Neuronal stem cell (in vitro differentiated cells): ENCODE measurements around the gene CD300E.

Source experiments
- DNase-seq: peaks from one replicate; pipeline ENCODE4 v3.0.0-alpha.2; 2013; ENCODE audit warnings: low spot score
- H2AFZ ChIP-seq: one replicate; pipeline ENCODE4 v1.6.1; 2013; ENCODE audit warnings: mild to moderate bottlenecking, low read length, inconsistent platforms
- H2AK5ac ChIP-seq: 2 replicates; pipeline ENCODE4 v1.6.1; 2013; ENCODE audit warnings: low read depth, mild to moderate bottlenecking, inconsistent platforms, low read length, moderate library complexity, mixed read lengths
- H2BK120ac ChIP-seq: 2 replicates; pipeline ENCODE4 v1.6.1; 2013; ENCODE audit warnings: low read depth, mild to moderate bottlenecking, inconsistent platforms, low read length, moderate library complexity, mixed read lengths
- H2BK12ac ChIP-seq: one replicate; pipeline ENCODE4 v1.6.1; 2013; ENCODE audit warnings: low read length, inconsistent platforms
- H2BK15ac ChIP-seq: 2 replicates; pipeline ENCODE4 v1.6.1; 2013; ENCODE audit warnings: mild to moderate bottlenecking, low read length, inconsistent platforms, mixed read lengths
- H2BK5ac ChIP-seq: one replicate; pipeline ENCODE4 v1.6.1; 2013; ENCODE audit warnings: inconsistent platforms, mild to moderate bottlenecking, low read length, moderate library complexity
- H3K14ac ChIP-seq: one replicate; pipeline ENCODE4 v1.6.1; 2013; ENCODE audit warnings: low read length, inconsistent platforms
- H3K18ac ChIP-seq: 2 replicates; pipeline ENCODE4 v1.6.1; 2013; ENCODE audit warnings: low read length, inconsistent platforms
- H3K23ac ChIP-seq: 2 replicates; pipeline ENCODE4 v1.6.1; 2013; ENCODE audit warnings: low read depth, mild to moderate bottlenecking, mixed read lengths, low read length, inconsistent platforms; ENCODE audit not compliant: poor library complexity
- H3K27ac ChIP-seq: replicated peaks from 3 replicates; pipeline ENCODE4 v1.5.1; 2013; ENCODE audit warnings: low read length, inconsistent platforms
- H3K27me3 ChIP-seq, 3 experiments: 2 replicates each; pipeline ENCODE4 v1.6.1; 2013; ENCODE audit warnings: low read length in 3 of 3, mild to moderate bottlenecking in 2 of 3, inconsistent platforms in 1 of 3, low read depth in 1 of 3, mixed read lengths in 1 of 3, moderate library complexity in 1 of 3; ENCODE audit not compliant: control insufficient read depth in 3 of 3, insufficient read depth in 3 of 3
- H3K36me3 ChIP-seq, 2 donors: replicated peaks in 1 of 2; 2 replicates each; pipeline ENCODE4 v1.6.1; 2013; ENCODE audit warnings: low read length in 2 of 2; ENCODE audit not compliant: control insufficient read depth in 2 of 2, insufficient read depth in 2 of 2
- H3K4ac ChIP-seq: 2 replicates; pipeline ENCODE4 v1.6.1; 2013; ENCODE audit warnings: inconsistent platforms, mild to moderate bottlenecking, low read length, moderate library complexity
- H3K4me1 ChIP-seq, 2 donors: 1 replicate in 1 of 2; 2 replicates in 1 of 2; pipeline ENCODE4 v1.6.1; 2013; ENCODE audit warnings: low read length in 2 of 2, low read depth in 1 of 2; ENCODE audit not compliant: control insufficient read depth in 2 of 2, insufficient read depth in 1 of 2
- H3K4me2 ChIP-seq: one replicate; pipeline ENCODE4 v1.6.1; 2013; ENCODE audit warnings: mild to moderate bottlenecking, low read length, inconsistent platforms; ENCODE audit not compliant: insufficient read depth, poor library complexity, severe bottlenecking
- H3K4me3 ChIP-seq, 2 donors: 2 replicates each; pipeline ENCODE4 v1.5.1; 2013; ENCODE audit warnings: low read length in 2 of 2, mild to moderate bottlenecking in 2 of 2, inconsistent platforms in 1 of 2, moderate library complexity in 1 of 2
- H3K79me1 ChIP-seq: one replicate; pipeline ENCODE4 v1.6.1; 2013; ENCODE audit warnings: low read depth, mild to moderate bottlenecking, inconsistent platforms, low read length, moderate library complexity
- H3K9ac ChIP-seq: one replicate; pipeline ENCODE4 v1.6.1; 2013; ENCODE audit warnings: mild to moderate bottlenecking, low read depth, low read length, inconsistent platforms; ENCODE audit not compliant: poor library complexity
- H3K9me3 ChIP-seq, 2 donors: replicated peaks in 1 of 2; 2 replicates each; pipeline versions ENCODE3 to v1.6.1; 2013; ENCODE audit warnings: low read length in 2 of 2, mild to moderate bottlenecking in 2 of 2, inconsistent platforms in 1 of 2, low read depth in 1 of 2, mixed read lengths in 1 of 2, moderate library complexity in 1 of 2; ENCODE audit not compliant: control insufficient read depth in 2 of 2, insufficient read depth in 1 of 2
- H4K8ac ChIP-seq: one replicate; pipeline ENCODE4 v1.6.1; 2013; ENCODE audit warnings: low read depth, mild to moderate bottlenecking, inconsistent platforms, low read length, moderate library complexity
- H4K91ac ChIP-seq: one replicate; pipeline ENCODE4 v1.6.1; 2013; ENCODE audit warnings: low read length, low read depth, mild to moderate bottlenecking, inconsistent platforms; ENCODE audit not compliant: poor library complexity
- WGBS, 2 donors: extraction: QIAGEN DNeasy Blood & Tissue Kit; methylation state at CpG; one replicate each; pipeline ENCODE4 v1.1.7; 2013; ENCODE audit warnings: missing lambda C conversion rate in 2 of 2, mixed read lengths in 1 of 2; ENCODE audit not compliant: insufficient read length in 2 of 2, insufficient replicate concordance in 1 of 2; ENCODE audit errors: extremely low coverage in 2 of 2; 5-methylcytosine and 5-hydroxymethylcytosine counted together

The CD300E gene

GRCh38 chr17:74612046-74612445 lies 11.5 kb downstream of the CD300E start:
- no peak overlapping the region for H2AFZ ChIP-seq
- no peak overlapping the region for H4K91ac ChIP-seq
- no peak overlapping the region for H2BK15ac ChIP-seq
- DNase-seq = no peak
- H3K4ac ChIP-seq = no peak overlapping the region
- no peak overlapping the region for H2BK5ac ChIP-seq
- no peak overlapping the region for H3K14ac ChIP-seq
- no peak overlapping the region for H4K8ac ChIP-seq
- no peak overlapping the region for H3K27ac ChIP-seq
- H2BK120ac ChIP-seq = no peak overlapping the region
- peaks cover 0 to 9% (median 0%) of the 10 kb centered on the region in 3 experiments for H3K27me3 ChIP-seq
- H3K79me1 ChIP-seq = no peaks in the 10 kb centered on the region
- no peak overlapping the region for H3K23ac ChIP-seq
- no peak overlapping the region for H2AK5ac ChIP-seq
- no peak overlapping the region for H2BK12ac ChIP-seq
- H3K9me3 ChIP-seq = no peaks in the 10 kb centered on the region
- no peak overlapping the region for H3K4me3 ChIP-seq
- no peaks in the 10 kb centered on the region for H3K36me3 ChIP-seq
- WGBS, 2 donors = no CpG with 5 or more reads among the region's 6 CpGs
- H3K4me1 ChIP-seq = no peaks in the 10 kb centered on the region
- H3K4me2 ChIP-seq = no peak overlapping the region
- H3K9ac ChIP-seq = no peak overlapping the region
- H3K18ac ChIP-seq = no peak overlapping the region

- Histone ChIP-seq H2BK15ac (no peak overlapping the region), H3K9me3 (no peaks in the 10 kb centered on the region), H3K4me3 (no peak overlapping the region), H3K4me2 (no peak overlapping the region), H3K4ac (no peak overlapping the region), H2BK5ac (no peak overlapping the region), H3K23ac (no peak overlapping the region), H3K18ac (no peak overlapping the region), H2BK120ac (no peak overlapping the region), H3K9ac (no peak overlapping the region), H3K27ac (no peak overlapping the region), H3K27me3 (peaks cover 0 to 9% (median 0%) of the 10 kb centered on the region in 3 experiments), H3K4me1 (no peaks in the 10 kb centered on the region), H3K14ac (no peak overlapping the region), H2AFZ (no peak overlapping the region), H4K8ac (no peak overlapping the region), H2BK12ac (no peak overlapping the region), H3K36me3 (no peaks in the 10 kb centered on the region), H2AK5ac (no peak overlapping the region), H3K79me1 (no peaks in the 10 kb centered on the region), H4K91ac (no peak overlapping the region)
- WGBS, 2 donors = no CpG with 5 or more reads among the region's 2 CpGs
- DNase-seq = peak; percentile 24
Measured at GRCh38 chr17:74610108-74610507, 13.4 kb downstream of the CD300E start.

GRCh38 chr17:74608511-74608910 lies 15.0 kb downstream of the CD300E start:
- no peaks in the 10 kb centered on the region for H3K79me1 ChIP-seq
- no peak overlapping the region for H3K23ac ChIP-seq
- no peak overlapping the region for H3K4ac ChIP-seq
- no peak overlapping the region for H3K18ac ChIP-seq
- no peak for DNase-seq
- H3K36me3 ChIP-seq = no peaks in the 10 kb centered on the region
- H2AFZ ChIP-seq = no peak overlapping the region
- H2BK5ac ChIP-seq = no peak overlapping the region
- no peak overlapping the region for H3K4me2 ChIP-seq
- no peak overlapping the region for H2BK15ac ChIP-seq
- H3K9ac ChIP-seq = no peak overlapping the region
- no peaks in the 10 kb centered on the region for H3K4me1 ChIP-seq
- no peak overlapping the region for H3K4me3 ChIP-seq
- H2BK120ac ChIP-seq = no peak overlapping the region
- WGBS, 2 donors = no CpG with 5 or more reads among the region's 3 CpGs
- no peak overlapping the region for H2AK5ac ChIP-seq
- no peak overlapping the region for H3K27ac ChIP-seq
- H2BK12ac ChIP-seq = no peak overlapping the region
- H4K91ac ChIP-seq = no peak overlapping the region
- H3K9me3 ChIP-seq = no peaks in the 10 kb centered on the region
- peaks cover 0 to 15% (median 0%) of the 10 kb centered on the region in 3 experiments for H3K27me3 ChIP-seq
- no peak overlapping the region for H4K8ac ChIP-seq
- no peak overlapping the region for H3K14ac ChIP-seq

GRCh38 chr17:74607221-74607620 lies 16.3 kb downstream of the CD300E start:
- Histone ChIP-seq H2AFZ (no peak overlapping the region), H3K27ac (no peak overlapping the region), H3K9ac (no peak overlapping the region), H4K91ac (no peak overlapping the region), H2BK12ac (no peak overlapping the region), H3K27me3 (peaks cover 0 to 26% (median 0%) of the 10 kb centered on the region in 3 experiments), H3K9me3 (no peaks in the 10 kb centered on the region), H3K23ac (no peak overlapping the region), H3K4me3 (no peak overlapping the region), H3K36me3 (no peaks in the 10 kb centered on the region), H2BK5ac (no peak overlapping the region), H3K4ac (no peak overlapping the region), H3K18ac (no peak overlapping the region), H4K8ac (no peak overlapping the region), H2BK15ac (no peak overlapping the region), H3K4me1 (no peaks in the 10 kb centered on the region), H3K4me2 (no peak overlapping the region), H3K14ac (no peak overlapping the region), H2AK5ac (no peak overlapping the region), H3K79me1 (no peaks in the 10 kb centered on the region), H2BK120ac (no peak overlapping the region)
- no peak for DNase-seq
- no CpG with 5 or more reads among the region's 1 CpG for WGBS, 2 donors
